Fibroblast of villous mesenchyme (primary cell): ENCODE results near the gene MAPK10. TPM values are rescaled to one million over a fixed set of nuclear protein-coding genes. Genes with fewer than 3 reads are reported as not detected.

Experiments
- DNase-seq: peaks from one replicate; pipeline ENCODE4 v3.0.0-alpha.2; 2010; ENCODE audit warnings: low read depth
- H3K4me3 ChIP-seq: 2 replicates; pipeline ENCODE4 v1.5.1; 2011; ENCODE audit warnings: low read depth, mild to moderate bottlenecking, low read length
- CTCF ChIP-seq: IDR thresholded peaks from 2 replicates; pipeline ENCODE4 v1.5.1; 2012; ENCODE audit warnings: low read depth, mild to moderate bottlenecking, low read length; ENCODE audit not compliant: insufficient read depth
- total RNA-seq: library from RNA; depleted of rRNA; stranded (reverse); fragments of >200 nt; gene quantifications from 2 replicates; pipeline ENCODE4 v1.2.3, GENCODE V29; 2012

The MAPK10 gene
- total RNA-seq, 1 donor: 12.1 TPM

GRCh38 chr4:86007042-86007441 lies 352.8 kb downstream of the MAPK10 start:
- no peak for DNase-seq
- no peak overlapping the region for H3K4me3 ChIP-seq
- TF ChIP-seq CTCF: no peak

- H3K4me3 ChIP-seq: no peak overlapping the region
- no peak for DNase-seq
- TF ChIP-seq CTCF: no peak
Observed at GRCh38 chr4:86006057-86006456, 353.8 kb downstream of the MAPK10 start.

GRCh38 chr4:86004030-86004429 lies 355.8 kb downstream of the MAPK10 start:
- TF ChIP-seq CTCF: no peak
- H3K4me3 ChIP-seq: no peak overlapping the region
- no peak for DNase-seq

DNA sequence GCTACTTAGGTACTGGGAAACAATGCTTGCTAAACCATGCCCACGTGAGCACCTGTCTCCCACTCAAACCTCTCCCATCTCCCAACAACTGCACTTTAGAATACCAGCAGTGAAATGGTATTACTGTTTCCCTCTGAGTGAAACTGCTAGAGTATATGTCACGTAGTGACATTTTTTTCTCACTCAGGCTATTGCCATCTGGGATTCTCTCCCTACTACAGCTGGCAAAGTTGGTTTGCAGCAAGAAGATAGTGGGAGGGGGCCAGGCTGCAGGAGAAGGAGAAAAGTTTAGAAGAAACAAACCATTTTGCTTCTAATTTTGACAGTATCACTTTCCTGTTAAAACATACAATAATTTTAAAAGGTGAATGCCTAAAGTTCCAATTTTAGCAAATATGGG lies 358.3 kb downstream of the MAPK10 start:
- DNase-seq: no peak
- no peak overlapping the region for H3K4me3 ChIP-seq
- no peak for TF ChIP-seq CTCF

- H3K4me3 ChIP-seq: no peak overlapping the region
- DNase-seq: no peak
- TF ChIP-seq CTCF: no peak
Observed at GRCh38 chr4:85995361-85995760, 364.5 kb downstream of the MAPK10 start.

GRCh38 chr4:85994576-85994975 lies 365.3 kb downstream of the MAPK10 start:
- H3K4me3 ChIP-seq: no peak overlapping the region
- no peak for DNase-seq
- no peak for TF ChIP-seq CTCF

DNA sequence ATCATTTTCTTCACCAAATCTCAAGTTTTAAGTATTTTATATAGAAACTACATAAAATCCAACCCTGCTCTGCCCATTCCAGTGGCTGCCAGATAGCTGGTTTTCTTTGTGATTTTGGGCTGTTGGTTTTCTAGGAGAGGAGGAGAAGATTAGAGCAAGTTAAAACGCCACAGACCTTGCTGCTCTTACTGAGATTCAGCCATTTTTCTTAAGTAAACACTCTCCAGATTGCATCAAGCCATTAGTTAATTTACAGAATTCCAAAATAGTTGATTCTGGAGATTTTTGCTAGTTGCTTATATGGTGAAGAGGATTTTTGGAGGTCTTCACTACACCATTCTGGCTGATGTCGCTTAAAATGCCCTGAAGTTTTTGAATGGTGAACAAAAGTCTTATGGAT lies 366.2 kb downstream of the MAPK10 start:
- DNase-seq: no peak
- TF ChIP-seq CTCF: no peak
- no peak overlapping the region for H3K4me3 ChIP-seq
